Left ventricle myocardium inferior (tissue), 1 donor: Measurements from ENCODE around the gene FBP1. TPM values are rescaled to one million over a fixed set of nuclear protein-coding genes. Genes with fewer than 3 reads are reported as not detected.

Experiments
- DNase-seq: peaks from one replicate; pipeline ENCODE4 v3.0.0-alpha.2; 2020
- H3K27ac ChIP-seq: fragments of 200-600 bp; replicated peaks from 2 replicates; pipeline ENCODE4 v1.8.0; 2021
- H3K27me3 ChIP-seq: fragments of 200-600 bp; 2 replicates; pipeline ENCODE4 v1.8.0; 2021; ENCODE audit warnings: low read depth
- H3K36me3 ChIP-seq: fragments of 200-600 bp; 2 replicates; pipeline ENCODE4 v1.8.0; 2021
- H3K4me1 ChIP-seq: fragments of 200-600 bp; 2 replicates; pipeline ENCODE4 v1.8.0; 2021
- H3K4me3 ChIP-seq: fragments of 200-600 bp; 2 replicates; pipeline ENCODE4 v1.8.0; 2021; ENCODE audit warnings: mild to moderate bottlenecking, moderate library complexity
- H3K9me3 ChIP-seq: fragments of 200-600 bp; replicated peaks from 2 replicates; pipeline ENCODE4 v1.8.0; 2021
- CTCF ChIP-seq: fragments of 200-600 bp; IDR thresholded peaks from 2 replicates; pipeline ENCODE4 v1.8.0; 2021; ENCODE audit warnings: antibody characterized with exemption, mild to moderate bottlenecking, borderline replicate concordance
- intact Hi-C: fragments of 100-400 bp; cut with micrococcal nuclease; formaldehyde crosslinking; loops from one replicate; pipeline ENCODE4 v1.11.0; 2022
- total RNA-seq: library from RNA; stranded (reverse); fragmentation: NEBNext Ultra II Directional; extraction: Animal tissue kit (Norgen Biotek cat#: 25700); gene quantifications from one replicate; pipeline ENCODE4 v1.2.1, GENCODE V29; 2021
- donor health status: DM: no; HTN: yes; CAD: no; lungs with severe emphysema.

Gene FBP1
- total RNA-seq, 1 donor from 2014 or later = 0.74 TPM

GRCh38 chr9:94654165-94654894 is 15.0 kb upstream of the FBP1 start:
- DNase-seq = no peak
- H3K4me3 ChIP-seq = no peak overlapping the region
- no peak for TF ChIP-seq CTCF
- H3K27ac ChIP-seq = no peak overlapping the region
- intact Hi-C loops = no loop called here
- no peaks in the 10 kb centered on the region for H3K9me3 ChIP-seq
- no peaks in the 10 kb centered on the region for H3K36me3 ChIP-seq
- H3K27me3 ChIP-seq = no peaks in the 10 kb centered on the region
- H3K4me1 ChIP-seq = no peaks in the 10 kb centered on the region

- no peak overlapping the region for H3K4me3 ChIP-seq
- no peaks in the 10 kb centered on the region for H3K36me3 ChIP-seq
- H3K9me3 ChIP-seq = no peaks in the 10 kb centered on the region
- DNase-seq = no peak
- intact Hi-C loops = no loop called here
- no peak overlapping the region for H3K27ac ChIP-seq
- no peak for TF ChIP-seq CTCF
- H3K4me1 ChIP-seq = no peaks in the 10 kb centered on the region
- no peaks in the 10 kb centered on the region for H3K27me3 ChIP-seq
These were observed 11.6 kb upstream of the FBP1 start for GRCh38 chr9:94650949-94651348.

- H3K4me1 ChIP-seq = peaks cover 9% of the 10 kb centered on the region
- no peak overlapping the region for H3K27ac ChIP-seq
- H3K27me3 ChIP-seq = no peaks in the 10 kb centered on the region
- no peaks in the 10 kb centered on the region for H3K9me3 ChIP-seq
- H3K4me3 ChIP-seq = no peak overlapping the region
- DNase-seq = no peak
- intact Hi-C loops = no loop called here
- H3K36me3 ChIP-seq = no peaks in the 10 kb centered on the region
- TF ChIP-seq CTCF = no peak
These were observed 9.9 kb upstream of the FBP1 start for GRCh38 chr9:94649100-94649819.

- no peaks in the 10 kb centered on the region for H3K36me3 ChIP-seq
- intact Hi-C loops = no loop called here
- no peak for TF ChIP-seq CTCF
- no peak overlapping the region for H3K4me3 ChIP-seq
- no peak for DNase-seq
- H3K4me1 ChIP-seq = peaks cover 9% of the 10 kb centered on the region
- no peaks in the 10 kb centered on the region for H3K27me3 ChIP-seq
- no peak overlapping the region for H3K27ac ChIP-seq
- H3K9me3 ChIP-seq = no peaks in the 10 kb centered on the region
These were observed 8.9 kb upstream of the FBP1 start for GRCh38 chr9:94648185-94648584.

- TF ChIP-seq CTCF = no peak
- intact Hi-C loops = no loop called here
These were observed 6.6 kb upstream of the FBP1 start for GRCh38 chr9:94645901-94646300.

More at GRCh38 chr9:94645901-94646300, 6.6 kb upstream of the FBP1 start:
- H3K4me1 ChIP-seq = peaks cover 9% of the 10 kb centered on the region
- no peak overlapping the region for H3K27ac ChIP-seq
- no peaks in the 10 kb centered on the region for H3K27me3 ChIP-seq
- no peak for DNase-seq
- no peak overlapping the region for H3K4me3 ChIP-seq
- H3K36me3 ChIP-seq = no peaks in the 10 kb centered on the region
- no peaks in the 10 kb centered on the region for H3K9me3 ChIP-seq
